Medulla oblongata (tissue), 1 donor: ENCODE data around the gene FAM98A.
A peak's percentile ranks its signal among the peaks of the same experiment; 100 is the strongest.

ENCODE experiments used
- DNase-seq: peaks from one replicate; pipeline ENCODE4 v3.0.0-alpha.2; 2015; ENCODE audit errors: extremely low spot score

Gene FAM98A

GRCh38 chr2:33599175-33599942 lies at the start of gene FAM98A:
FAM98A (minus strand) TSS chr2:33599299; CDS start chr2:33599221, 78 bp downstream.
- DNase-seq, result peak; percentile 99

- no peak for DNase-seq
Measured at GRCh38 chr2:33645861-33646260, 46.8 kb upstream of the FAM98A start.

GRCh38 chr2:33644215-33644614 lies 45.1 kb upstream of the FAM98A start:
- DNase-seq, result no peak

- no peak for DNase-seq
Measured at GRCh38 chr2:33636001-33636400, 36.9 kb upstream of the FAM98A start.

- DNase-seq, result no peak
Measured at GRCh38 chr2:33634261-33634910, 35.3 kb upstream of the FAM98A start.

GRCh38 chr2:33633315-33633714 lies 34.2 kb upstream of the FAM98A start:
- DNase-seq, result no peak

GRCh38 chr2:33632831-33633230 lies 33.7 kb upstream of the FAM98A start:
- DNase-seq, result no peak

GRCh38 chr2:33628031-33628827 lies 29.1 kb upstream of the FAM98A start:
- no peak for DNase-seq

GRCh38 chr2:33619028-33619427 lies 19.9 kb upstream of the FAM98A start:
- DNase-seq, result no peak

- no peak for DNase-seq
Measured at GRCh38 chr2:33617989-33618388, 18.9 kb upstream of the FAM98A start.

GRCh38 chr2:33617401-33617800 lies 18.3 kb upstream of the FAM98A start:
- DNase-seq, result no peak

GRCh38 chr2:33616873-33617272 lies 17.8 kb upstream of the FAM98A start:
- DNase-seq, result no peak

GRCh38 chr2:33614190-33614589 lies 15.1 kb upstream of the FAM98A start:
- no peak for DNase-seq

- no peak for DNase-seq
Measured at GRCh38 chr2:33607905-33608304, 8.8 kb upstream of the FAM98A start.

GRCh38 chr2:33607251-33607721 lies 8.2 kb upstream of the FAM98A start:
- DNase-seq, result no peak

GRCh38 chr2:33606622-33607021 lies 7.5 kb upstream of the FAM98A start:
- no peak for DNase-seq

- no peak for DNase-seq
Measured at GRCh38 chr2:33606100-33606499, 7.0 kb upstream of the FAM98A start.

- no peak for DNase-seq
Measured at GRCh38 chr2:33605056-33605455, 6.0 kb upstream of the FAM98A start.

- no peak for DNase-seq
Measured at GRCh38 chr2:33603416-33603815, 4.3 kb upstream of the FAM98A start.

GRCh38 chr2:33602201-33602830 lies 3.2 kb upstream of the FAM98A start:
- no peak for DNase-seq

GRCh38 chr2:33599943-33600192 lies 769 bp upstream of the FAM98A start:
- no peak for DNase-seq

- peak; percentile 45 for DNase-seq
Measured at GRCh38 chr2:33598561-33599174, 431 bp downstream of the FAM98A start.
